Lower leg skin (tissue), 3 donors: ENCODE data around the gene SVEP1.

Experiments used
- CTCF ChIP-seq, 3 donors: fragments of 450-650 bp; IDR thresholded peaks; one replicate each; pipeline ENCODE4 v1.5.1; 2016; ENCODE audit warnings: antibody characterized with exemption in 3 of 3, mild to moderate bottlenecking in 3 of 3, moderate library complexity in 2 of 3
- POLR2A ChIP-seq, 2 donors: fragments of 450-650 bp; IDR thresholded peaks; one replicate each; pipeline ENCODE4 v1.6.1; 2016 to 2017; ENCODE audit warnings: antibody characterized with exemption in 2 of 2, mild to moderate bottlenecking in 1 of 2, moderate library complexity in 1 of 2

- TF ChIP-seq CTCF (IDR thresholded peaks at IDR 0.05) = no peak
- no peak for TF ChIP-seq POLR2A (IDR thresholded peaks at IDR 0.05)
Observed at GRCh38 chr9:110399983-110400382, 179.6 kb downstream of the SVEP1 start.
